Tibial nerve (tissue), 4 donors: ENCODE results near the gene SHANK3. TPM values are rescaled to one million over a fixed set of nuclear protein-coding genes. Genes with fewer than 3 reads are reported as not detected.

Experiments used
- DNase-seq, 2 donors: peaks; one replicate each; pipeline ENCODE4 v3.0.0-alpha.2; 2019; ENCODE audit warnings: low spot score in 2 of 2
- H3K27ac ChIP-seq, 4 donors: fragments of 200-600 bp; sonication (generic) in 3 of 4; one replicate each; pipeline ENCODE4 v1.5.1; 2017 to 2019; ENCODE audit warnings: mild to moderate bottlenecking in 1 of 4
- H3K27me3 ChIP-seq, 2 donors: fragments of 200-600 bp; sonication (generic) in 1 of 2; one replicate each; pipeline versions ENCODE4 v1.5.1 to v1.6.0; 2017 to 2019
- H3K36me3 ChIP-seq, 3 donors: fragments of 200-600 bp; sonication (generic); one replicate each; pipeline ENCODE4 v1.5.1; 2018 to 2019
- H3K4me1 ChIP-seq, 4 donors: fragments of 200-600 bp; sonication (generic) in 3 of 4; one replicate each; pipeline ENCODE4 v1.5.1; 2017 to 2019
- H3K4me3 ChIP-seq, 4 donors: fragments of 200-600 bp; sonication (generic) in 3 of 4; one replicate each; pipeline ENCODE4 v1.5.1; 2017 to 2019; ENCODE audit warnings: mild to moderate bottlenecking in 1 of 4, moderate library complexity in 1 of 4
- H3K9me3 ChIP-seq, 4 donors: fragments of 200-600 bp; sonication (generic) in 3 of 4; one replicate each; pipeline ENCODE4 v1.5.1; 2017 to 2019
- CTCF ChIP-seq, 5 experiments: fragments of 200-600 bp in 3 of 5; fragments of 450-650 bp in 2 of 5; sonication (generic) in 3 of 5; IDR thresholded peaks; one replicate each; pipeline ENCODE4 v1.5.1; 2016 to 2019; ENCODE audit warnings: antibody characterized with exemption in 5 of 5, mild to moderate bottlenecking in 3 of 5, moderate library complexity in 2 of 5
- EP300 ChIP-seq, 2 donors: sonication (generic); formaldehyde crosslinking; IDR thresholded peaks; one replicate each; pipeline ENCODE4 v1.6.1; 2017; ENCODE audit warnings: antibody characterized with exemption in 2 of 2, mild to moderate bottlenecking in 1 of 2
- POLR2A ChIP-seq, 2 donors: fragments of 450-650 bp; IDR thresholded peaks; one replicate each; pipeline ENCODE4 v1.6.1; 2017; ENCODE audit warnings: antibody characterized with exemption in 2 of 2, mild to moderate bottlenecking in 2 of 2, moderate library complexity in 2 of 2
- WGBS, 2 donors: methylation state at CpG; one replicate each; pipeline ENCODE4 v1.1.5; 2018; 5-methylcytosine and 5-hydroxymethylcytosine counted together
- total RNA-seq, 4 donors: library from RNA; depleted of rRNA; stranded (reverse); fragments of >200 nt; gene quantifications; one replicate each; pipeline ENCODE4 v1.1.0, GENCODE V29; 2016

The SHANK3 gene
- total RNA-seq, 4 donors from 2014 or later, result 10.3 to 29.4 (median 20.5) TPM

GRCh38 chr22:50670914-50671538 is 1.6 kb upstream of the SHANK3 start:
- no peaks in the 10 kb centered on the region for H3K9me3 ChIP-seq
- no peak overlapping the region for H3K4me3 ChIP-seq
- TF ChIP-seq POLR2A (IDR thresholded peaks at IDR 0.05) (no peak), CTCF (IDR thresholded peaks at IDR 0.05) (no peak), EP300 (IDR thresholded peaks at IDR 0.05) (no peak)
- no peak for DNase-seq
- H3K27me3 ChIP-seq, result peaks cover 2 to 51% of the 10 kb centered on the region in 2 donors
- peak overlapping the region in 1 of 4 donors; percentile 50 for H3K27ac ChIP-seq
- peaks cover 0 to 17% (median 10%) of the 10 kb centered on the region in 4 donors for H3K4me1 ChIP-seq
- WGBS, 2 donors, result 59 to 64% methylated on average over 10 of the region's 10 CpGs
- no peaks in the 10 kb centered on the region for H3K36me3 ChIP-seq

GRCh38 chr22:50671641-50672040 is 982 bp upstream of the SHANK3 start:
- no peaks in the 10 kb centered on the region for H3K9me3 ChIP-seq
- H3K27ac ChIP-seq, result peak overlapping the region in 1 of 4 donors; percentile 50
- H3K4me3 ChIP-seq, result no peak overlapping the region
- 39% methylated on average over 10 to 11 of the region's 11 CpGs for whole genome bisulfite sequencing, 2 donors
- peaks cover 2 to 57% of the 10 kb centered on the region in 2 donors for H3K27me3 ChIP-seq
- peaks cover 0 to 17% (median 10%) of the 10 kb centered on the region in 4 donors for H3K4me1 ChIP-seq
- TF ChIP-seq CTCF (IDR thresholded peaks at IDR 0.05), result no peak
- no peak for TF ChIP-seq EP300 (IDR thresholded peaks at IDR 0.05)
- no peak for TF ChIP-seq POLR2A (IDR thresholded peaks at IDR 0.05)
- no peaks in the 10 kb centered on the region for H3K36me3 ChIP-seq
- no peak for DNase-seq

- Histone ChIP-seq H3K4me1 (peaks cover 0 to 17% (median 10%) of the 10 kb centered on the region in 4 donors), H3K9me3 (no peaks in the 10 kb centered on the region), H3K27ac (peak overlapping the region in 1 of 4 donors; percentile 50), H3K4me3 (no peak overlapping the region), H3K27me3 (peaks cover 2 to 61% of the 10 kb centered on the region in 2 donors), H3K36me3 (no peaks in the 10 kb centered on the region)
- no peak for TF ChIP-seq EP300 (IDR thresholded peaks at IDR 0.05)
- TF ChIP-seq POLR2A (IDR thresholded peaks at IDR 0.05), result no peak
- TF ChIP-seq CTCF (IDR thresholded peaks at IDR 0.05), result no peak
- DNase-seq, result no peak
- WGBS, 2 donors, result 77 to 83% methylated on average over 8 of the region's 8 CpGs
These were observed 582 bp upstream of the SHANK3 start for GRCh38 chr22:50672041-50672440.

- DNase-seq, result no peak
- WGBS, 2 donors, result 3 to 4% methylated on average over 53 to 56 of the region's 69 CpGs
- no peaks in the 10 kb centered on the region for H3K9me3 ChIP-seq
- TF ChIP-seq CTCF (IDR thresholded peaks at IDR 0.05) (no peak), POLR2A (IDR thresholded peaks at IDR 0.05) (no peak), EP300 (IDR thresholded peaks at IDR 0.05) (no peak)
- peaks cover 0 to 17% (median 10%) of the 10 kb centered on the region in 4 donors for H3K4me1 ChIP-seq
- H3K36me3 ChIP-seq, result no peaks in the 10 kb centered on the region
- H3K27me3 ChIP-seq, result peaks cover 2 to 63% of the 10 kb centered on the region in 2 donors
- H3K27ac ChIP-seq, result peak overlapping the region in 2 of 4 donors; percentile 23 to 50
- H3K4me3 ChIP-seq, result peak overlapping the region; percentile 19 to 53 (median 32)
These were observed 857 bp downstream of the SHANK3 start for GRCh38 chr22:50673231-50674129.

GRCh38 chr22:50674130-50674500 is 1.5 kb downstream of the SHANK3 start:
- WGBS, 2 donors, result 0 to 2% methylated on average over 4 to 7 of the region's 43 CpGs
- H3K27ac ChIP-seq, result peak overlapping the region in 1 of 4 donors; percentile 50

More at GRCh38 chr22:50674130-50674500, 1.5 kb downstream of the SHANK3 start:
- Histone ChIP-seq H3K36me3 (no peaks in the 10 kb centered on the region), H3K4me1 (peaks cover 0 to 17% (median 10%) of the 10 kb centered on the region in 4 donors), H3K4me3 (peak overlapping the region; percentile 19 to 53 (median 32)), H3K9me3 (no peaks in the 10 kb centered on the region), H3K27me3 (peaks cover 2 to 63% of the 10 kb centered on the region in 2 donors)
- no peak for TF ChIP-seq EP300 (IDR thresholded peaks at IDR 0.05)
- TF ChIP-seq CTCF (IDR thresholded peaks at IDR 0.05), result no peak
- TF ChIP-seq POLR2A (IDR thresholded peaks at IDR 0.05), result no peak
- DNase-seq, result no peak
